ENCODE results near the gene GNAS-AS1.

Gene GNAS-AS1

GRCh38 chr20:58870293-58871014 is 19.8 kb upstream of the GNAS-AS1 start:
- Histone ChIP-seq H3K4me1 (ENCODE audit: control insufficient read depth, insufficient read depth, low read length) (peaks cover 5% of the 10 kb centered on the region), H3K27me3 (ENCODE audit: control insufficient read depth, insufficient read depth, low read length) (no peaks in the 10 kb centered on the region), H3K9ac (ENCODE audit: low read depth, low read length) (no peak overlapping the region), H3K9me3 (ENCODE audit: control insufficient read depth, insufficient read depth, low read length) (no peaks in the 10 kb centered on the region), H3K4me3 (ENCODE audit: low read depth, low read length) (no peak overlapping the region), H3K36me3 (ENCODE audit: control insufficient read depth, insufficient read depth, low read length) (no peaks in the 10 kb centered on the region)

GRCh38 chr20:58869662-58870227 is 19.0 kb upstream of the GNAS-AS1 start:
- Histone ChIP-seq H3K36me3 (ENCODE audit: control insufficient read depth, insufficient read depth, low read length) (no peaks in the 10 kb centered on the region), H3K9ac (ENCODE audit: low read depth, low read length) (no peak overlapping the region), H3K9me3 (ENCODE audit: control insufficient read depth, insufficient read depth, low read length) (no peaks in the 10 kb centered on the region), H3K27me3 (ENCODE audit: control insufficient read depth, insufficient read depth, low read length) (no peaks in the 10 kb centered on the region), H3K4me3 (ENCODE audit: low read depth, low read length) (no peak overlapping the region), H3K4me1 (ENCODE audit: control insufficient read depth, insufficient read depth, low read length) (no peaks in the 10 kb centered on the region)

DNA sequence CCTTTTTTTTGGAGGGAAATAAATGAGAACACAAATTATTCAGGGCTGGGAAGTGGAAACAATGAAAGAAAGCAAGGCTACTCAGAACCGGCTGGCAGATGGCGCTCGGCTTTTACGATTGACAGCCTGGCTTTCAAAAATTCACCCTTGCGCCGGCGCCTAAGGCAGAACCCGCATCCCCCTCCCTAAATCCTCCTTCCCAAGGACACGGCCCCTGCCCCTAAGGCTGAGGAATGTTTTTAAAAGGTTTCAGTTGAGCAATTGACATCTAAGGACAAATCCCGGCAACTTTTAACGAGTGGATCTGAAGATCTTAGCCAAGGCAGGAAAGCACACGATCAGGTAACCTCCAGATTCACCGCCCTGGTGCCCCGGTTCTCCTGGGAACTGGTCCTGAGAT is 18.1 kb upstream of the GNAS-AS1 start:
- Histone ChIP-seq H3K36me3 (ENCODE audit: control insufficient read depth, insufficient read depth, low read length) (no peaks in the 10 kb centered on the region), H3K4me1 (ENCODE audit: control insufficient read depth, insufficient read depth, low read length) (no peaks in the 10 kb centered on the region), H3K9ac (ENCODE audit: low read depth, low read length) (no peak overlapping the region), H3K27me3 (ENCODE audit: control insufficient read depth, insufficient read depth, low read length) (no peaks in the 10 kb centered on the region), H3K4me3 (ENCODE audit: low read depth, low read length) (no peak overlapping the region), H3K9me3 (ENCODE audit: control insufficient read depth, insufficient read depth, low read length) (no peaks in the 10 kb centered on the region)

- no peak overlapping the region for H3K4me3 ChIP-seq (ENCODE audit: low read depth, low read length)
- no peak overlapping the region for H3K9ac ChIP-seq (ENCODE audit: low read depth, low read length)
- H3K4me1 ChIP-seq (ENCODE audit: control insufficient read depth, insufficient read depth, low read length): no peaks in the 10 kb centered on the region
- no peaks in the 10 kb centered on the region for H3K9me3 ChIP-seq (ENCODE audit: control insufficient read depth, insufficient read depth, low read length)
- H3K27me3 ChIP-seq (ENCODE audit: control insufficient read depth, insufficient read depth, low read length): no peaks in the 10 kb centered on the region
- no peaks in the 10 kb centered on the region for H3K36me3 ChIP-seq (ENCODE audit: control insufficient read depth, insufficient read depth, low read length)
Observed at GRCh38 chr20:58867211-58867610, 16.5 kb upstream of the GNAS-AS1 start.

DNA sequence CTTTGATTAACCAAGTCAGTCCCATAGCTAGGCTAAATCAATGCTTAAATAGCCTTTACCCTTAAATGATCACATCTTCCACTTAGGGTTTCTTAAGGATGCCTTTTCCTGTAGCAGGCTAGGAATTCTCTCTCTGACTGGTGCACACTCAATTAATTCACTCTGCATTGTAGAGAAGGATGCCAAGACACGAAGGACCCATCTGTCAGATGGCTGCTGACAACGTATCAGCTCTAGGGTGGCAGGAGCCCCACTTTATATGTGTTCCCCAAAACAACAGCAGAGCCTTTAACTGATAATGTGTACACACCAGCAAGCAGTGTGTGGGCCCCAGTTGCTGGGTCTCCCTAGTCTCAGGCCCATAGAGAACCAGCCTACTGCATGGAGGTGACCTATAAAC is 15.1 kb upstream of the GNAS-AS1 start:
- Histone ChIP-seq H3K4me3 (ENCODE audit: low read depth, low read length) (no peak overlapping the region), H3K9ac (ENCODE audit: low read depth, low read length) (no peak overlapping the region), H3K27me3 (ENCODE audit: control insufficient read depth, insufficient read depth, low read length) (no peaks in the 10 kb centered on the region), H3K36me3 (ENCODE audit: control insufficient read depth, insufficient read depth, low read length) (no peaks in the 10 kb centered on the region), H3K4me1 (ENCODE audit: control insufficient read depth, insufficient read depth, low read length) (no peaks in the 10 kb centered on the region), H3K9me3 (ENCODE audit: control insufficient read depth, insufficient read depth, low read length) (no peaks in the 10 kb centered on the region)

GRCh38 chr20:58864346-58864745 is 13.6 kb upstream of the GNAS-AS1 start:
- Histone ChIP-seq H3K36me3 (ENCODE audit: control insufficient read depth, insufficient read depth, low read length) (no peaks in the 10 kb centered on the region), H3K9ac (ENCODE audit: low read depth, low read length) (no peak overlapping the region), H3K27me3 (ENCODE audit: control insufficient read depth, insufficient read depth, low read length) (no peaks in the 10 kb centered on the region), H3K9me3 (ENCODE audit: control insufficient read depth, insufficient read depth, low read length) (no peaks in the 10 kb centered on the region), H3K4me3 (ENCODE audit: low read depth, low read length) (no peak overlapping the region), H3K4me1 (ENCODE audit: control insufficient read depth, insufficient read depth, low read length) (no peaks in the 10 kb centered on the region)

GRCh38 chr20:58863044-58863790 is 12.5 kb upstream of the GNAS-AS1 start:
- no peaks in the 10 kb centered on the region for H3K36me3 ChIP-seq (ENCODE audit: control insufficient read depth, insufficient read depth, low read length)
- H3K27me3 ChIP-seq (ENCODE audit: control insufficient read depth, insufficient read depth, low read length): no peaks in the 10 kb centered on the region
- H3K9ac ChIP-seq (ENCODE audit: low read depth, low read length): no peak overlapping the region
- H3K9me3 ChIP-seq (ENCODE audit: control insufficient read depth, insufficient read depth, low read length): no peaks in the 10 kb centered on the region
- no peak overlapping the region for H3K4me3 ChIP-seq (ENCODE audit: low read depth, low read length)
- no peaks in the 10 kb centered on the region for H3K4me1 ChIP-seq (ENCODE audit: control insufficient read depth, insufficient read depth, low read length)

GRCh38 chr20:58855506-58856389 is 5.0 kb upstream of the GNAS-AS1 start:
- H3K4me3 ChIP-seq (ENCODE audit: low read depth, low read length): peak overlapping the region; percentile 33
- H3K36me3 ChIP-seq (ENCODE audit: control insufficient read depth, insufficient read depth, low read length): no peaks in the 10 kb centered on the region
- no peaks in the 10 kb centered on the region for H3K9me3 ChIP-seq (ENCODE audit: control insufficient read depth, insufficient read depth, low read length)
- H3K27me3 ChIP-seq (ENCODE audit: control insufficient read depth, insufficient read depth, low read length): peaks cover 60% of the 10 kb centered on the region
- H3K4me1 ChIP-seq (ENCODE audit: control insufficient read depth, insufficient read depth, low read length): peaks cover 3% of the 10 kb centered on the region
- H3K9ac ChIP-seq (ENCODE audit: low read depth, low read length): no peak overlapping the region

DNA sequence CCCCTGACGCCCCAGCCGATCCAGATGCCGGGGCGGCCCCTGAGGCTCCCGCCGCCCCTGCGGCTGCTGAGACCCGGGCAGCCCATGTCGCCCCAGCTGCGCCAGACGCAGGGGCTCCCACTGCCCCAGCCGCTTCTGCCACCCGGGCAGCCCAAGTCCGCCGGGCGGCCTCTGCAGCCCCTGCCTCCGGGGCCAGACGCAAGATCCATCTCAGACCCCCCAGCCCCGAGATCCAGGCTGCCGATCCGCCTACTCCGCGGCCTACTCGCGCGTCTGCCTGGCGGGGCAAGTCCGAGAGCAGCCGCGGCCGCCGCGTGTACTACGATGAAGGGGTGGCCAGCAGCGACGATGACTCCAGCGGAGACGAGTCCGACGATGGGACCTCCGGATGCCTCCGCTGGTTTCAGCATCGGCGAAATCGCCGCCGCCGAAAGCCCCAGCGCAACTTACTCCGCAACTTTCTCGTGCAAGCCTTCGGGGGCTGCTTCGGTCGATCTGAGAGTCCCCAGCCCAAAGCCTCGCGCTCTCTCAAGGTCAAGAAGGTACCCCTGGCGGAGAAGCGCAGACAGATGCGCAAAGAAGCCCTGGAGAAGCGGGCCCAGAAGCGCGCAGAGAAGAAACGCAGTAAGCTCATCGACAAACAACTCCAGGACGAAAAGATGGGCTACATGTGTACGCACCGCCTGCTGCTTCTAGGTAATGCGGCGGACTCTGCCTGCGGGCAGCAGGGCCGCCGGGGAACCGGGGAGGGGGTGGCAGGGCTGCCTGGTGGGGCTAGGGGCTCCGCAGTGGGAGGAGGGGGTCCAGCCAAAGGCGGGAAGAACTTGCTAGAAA is 4.2 kb upstream of the GNAS-AS1 start:
- Histone ChIP-seq H3K27me3 (ENCODE audit: control insufficient read depth, insufficient read depth, low read length) (peaks cover 60% of the 10 kb centered on the region), H3K4me3 (ENCODE audit: low read depth, low read length) (peak overlapping the region; percentile 33), H3K4me1 (ENCODE audit: control insufficient read depth, insufficient read depth, low read length) (peaks cover 3% of the 10 kb centered on the region), H3K9ac (ENCODE audit: low read depth, low read length) (no peak overlapping the region), H3K36me3 (ENCODE audit: control insufficient read depth, insufficient read depth, low read length) (no peaks in the 10 kb centered on the region), H3K9me3 (ENCODE audit: control insufficient read depth, insufficient read depth, low read length) (no peaks in the 10 kb centered on the region)

- Histone ChIP-seq H3K4me3 (ENCODE audit: low read depth, low read length) (peak overlapping the region; percentile 37), H3K9me3 (ENCODE audit: control insufficient read depth, insufficient read depth, low read length) (no peaks in the 10 kb centered on the region), H3K27me3 (ENCODE audit: control insufficient read depth, insufficient read depth, low read length) (peaks cover 60% of the 10 kb centered on the region), H3K4me1 (ENCODE audit: control insufficient read depth, insufficient read depth, low read length) (peaks cover 8% of the 10 kb centered on the region), H3K36me3 (ENCODE audit: control insufficient read depth, insufficient read depth, low read length) (no peaks in the 10 kb centered on the region), H3K9ac (ENCODE audit: low read depth, low read length) (no peak overlapping the region)
Observed at GRCh38 chr20:58853976-58854637, 3.4 kb upstream of the GNAS-AS1 start.

All from iPS-15b (cell line).